GM19035 (cell line): ENCODE measurements around the gene MRPS25.
A peak's percentile ranks its signal among the peaks of the same experiment; 100 is the strongest.

Experiments
- ATAC-seq: cut with Tn5 transposase; IDR thresholded peaks from one replicate; pipeline ENCODE4 v1.9.1; 2021; ENCODE audit not compliant: unreplicated experiment

Gene MRPS25

GRCh38 chr3:15083252-15083651, 18.1 kb upstream of the MRPS25 start:
- ATAC-seq: no peak

GRCh38 chr3:15081960-15082664, 17.0 kb upstream of the MRPS25 start:
- no peak for ATAC-seq

- ATAC-seq: no peak
These were observed 14.0 kb upstream of the MRPS25 start for GRCh38 chr3:15079091-15079490.

GRCh38 chr3:15074500-15074899, 9.4 kb upstream of the MRPS25 start:
- no peak for ATAC-seq

GRCh38 chr3:15071699-15072098, 6.6 kb upstream of the MRPS25 start:
- no peak for ATAC-seq

GRCh38 chr3:15069441-15069840, 4.3 kb upstream of the MRPS25 start:
- no peak for ATAC-seq

GRCh38 chr3:15066467-15066866, 1.4 kb upstream of the MRPS25 start:
- no peak for ATAC-seq

- no peak for ATAC-seq
These were observed 464 bp upstream of the MRPS25 start for GRCh38 chr3:15065550-15066007.

GRCh38 chr3:15064299-15064834, 748 bp downstream of the MRPS25 start:
- ATAC-seq: peak; percentile 24

GRCh38 chr3:15063656-15064286, 1.3 kb downstream of the MRPS25 start:
- no peak for ATAC-seq

GRCh38 chr3:15063238-15063637, 1.9 kb downstream of the MRPS25 start:
- no peak for ATAC-seq

- no peak for ATAC-seq
These were observed 5.1 kb downstream of the MRPS25 start for GRCh38 chr3:15060029-15060428.

GRCh38 chr3:15056676-15057404, 8.3 kb downstream of the MRPS25 start:
- no peak for ATAC-seq

- peak; percentile 43 for ATAC-seq
These were observed 10.0 kb downstream of the MRPS25 start for GRCh38 chr3:15055019-15055557.

GRCh38 chr3:15053541-15053940, 11.6 kb downstream of the MRPS25 start:
- ATAC-seq: no peak

- no peak for ATAC-seq
These were observed 12.5 kb downstream of the MRPS25 start for GRCh38 chr3:15052335-15053242.

- ATAC-seq: peak; percentile 57
These were observed 13.6 kb downstream of the MRPS25 start for GRCh38 chr3:15051531-15051930.

- ATAC-seq: peak; percentile 76
These were observed 14.6 kb downstream of the MRPS25 start for GRCh38 chr3:15050405-15051092.

GRCh38 chr3:15049584-15049983, 15.5 kb downstream of the MRPS25 start:
- ATAC-seq: no peak

GRCh38 chr3:15045667-15046066, 19.4 kb downstream of the MRPS25 start:
- ATAC-seq: no peak
